OCI-LY1 (cell line): ENCODE data around the gene DRD4.

Experiments
- H2AFZ ChIP-seq: fragments of 200-600 bp; sonication (generic), shearing (Covaris generic); 2 replicates; pipeline ENCODE4 v1.6.0; 2014; ENCODE audit warnings: antibody characterized with exemption, mild to moderate bottlenecking, low read length
- H3F3A ChIP-seq: fragments of 200-600 bp; sonication (generic), shearing (Covaris generic); 2 replicates; pipeline ENCODE4 v1.6.0; 2014; ENCODE audit warnings: mild to moderate bottlenecking, antibody characterized with exemption, low read length, moderate library complexity; ENCODE audit not compliant: insufficient read depth
- H3K27ac ChIP-seq: fragments of 200-600 bp; sonication (generic); 2 replicates; pipeline ENCODE4 v1.5.1; 2014; ENCODE audit warnings: low read length, mixed run types, mild to moderate bottlenecking, low read depth; ENCODE audit not compliant: poor library complexity, severe bottlenecking
- H3K27me3 ChIP-seq: fragments of 200-600 bp; sonication (generic); 2 replicates; pipeline ENCODE4 v1.6.0; 2014; ENCODE audit warnings: antibody characterized with exemption, mild to moderate bottlenecking, low read length, moderate library complexity; ENCODE audit not compliant: insufficient read depth
- H3K36me3 ChIP-seq: fragments of 200-600 bp; sonication (generic); 2 replicates; pipeline ENCODE4 v1.6.1; 2014; ENCODE audit warnings: mild to moderate bottlenecking, antibody characterized with exemption, low read length, moderate library complexity, mixed read lengths; ENCODE audit not compliant: insufficient read depth
- H3K4me1 ChIP-seq: fragments of 200-600 bp; sonication (generic); 2 replicates; pipeline ENCODE4 v1.5.1; 2014; ENCODE audit warnings: mild to moderate bottlenecking, low read length, moderate library complexity; ENCODE audit not compliant: insufficient read depth, severe bottlenecking
- H3K4me2 ChIP-seq: fragments of 200-600 bp; sonication (generic), shearing (Covaris generic); 2 replicates; pipeline ENCODE4 v1.6.1; 2014; ENCODE audit warnings: low read length
- H3K4me3 ChIP-seq: fragments of 200-600 bp; sonication (generic); 2 replicates; pipeline ENCODE4 v1.5.1; 2014; ENCODE audit warnings: low read length, low read depth, mild to moderate bottlenecking, mixed read lengths; ENCODE audit not compliant: poor library complexity, severe bottlenecking
- H3K79me2 ChIP-seq: fragments of 200-600 bp; shearing (Covaris generic); 2 replicates; pipeline ENCODE4 v1.6.1; 2016; ENCODE audit warnings: mixed run types, low read length, mixed read lengths; ENCODE audit not compliant: insufficient read depth
- H3K9ac ChIP-seq: fragments of 200-600 bp; sonication (generic), shearing (Covaris generic); 2 replicates; pipeline ENCODE4 v1.6.1; 2014; ENCODE audit warnings: mild to moderate bottlenecking, low read length, mixed read lengths
- H3K9me2 ChIP-seq: fragments of 200-600 bp; sonication (generic), shearing (Covaris generic); 2 replicates; pipeline ENCODE4 v1.6.1; 2014; ENCODE audit warnings: low read depth, mild to moderate bottlenecking, low read length, mixed read lengths
- H3K9me3 ChIP-seq: fragments of 200-600 bp; shearing (Covaris generic); 2 replicates; pipeline ENCODE4 v1.6.1; 2014; ENCODE audit warnings: low read length, mixed read lengths
- H4K20me1 ChIP-seq: fragments of 200-600 bp; sonication (generic), shearing (Covaris generic); 2 replicates; pipeline ENCODE4 v1.6.0; 2016; ENCODE audit warnings: mild to moderate bottlenecking, low read length; ENCODE audit not compliant: insufficient read depth
- CTCF ChIP-seq: fragments of 200-600 bp; sonication (generic), shearing (Covaris generic); IDR thresholded peaks from 2 replicates; pipeline ENCODE4 v1.5.1; 2017; ENCODE audit warnings: mild to moderate bottlenecking, antibody characterized with exemption, low read length, moderate library complexity, mixed read lengths
- EZH2 ChIP-seq: fragments of 200-600 bp; sonication (generic), shearing (Covaris generic); IDR thresholded peaks from 2 replicates; pipeline ENCODE4 v1.8.0; 2017; ENCODE audit warnings: borderline replicate concordance, mixed run types, mild to moderate bottlenecking, antibody characterized with exemption, low read length, moderate library complexity, mixed read lengths

DRD4 gene

GRCh38 chr11:596374-596773, 40.7 kb upstream of the DRD4 start:
- Histone ChIP-seq H3F3A (no peaks in the 10 kb centered on the region), H3K36me3 (peaks cover 85% of the 10 kb centered on the region), H3K9ac (no peak overlapping the region)

GRCh38 chr11:597166-597725, 39.8 kb upstream of the DRD4 start:
- Histone ChIP-seq H3F3A (no peaks in the 10 kb centered on the region), H3K79me2 (no peaks in the 10 kb centered on the region), H3K9me3 (no peaks in the 10 kb centered on the region), H2AFZ (no peak overlapping the region), H3K4me3 (no peak overlapping the region), H3K4me1 (no peaks in the 10 kb centered on the region), H3K9ac (no peak overlapping the region), H3K9me2 (no peaks in the 10 kb centered on the region), H3K36me3 (peaks cover 88% of the 10 kb centered on the region), H3K4me2 (no peak overlapping the region), H3K27ac (no peak overlapping the region), H4K20me1 (no peaks in the 10 kb centered on the region), H3K27me3 (no peaks in the 10 kb centered on the region)
- TF ChIP-seq CTCF: peak; percentile 24; the same call in 1 of the 2 replicates
- TF ChIP-seq EZH2: no peak

More at GRCh38 chr11:596374-596773, 40.7 kb upstream of the DRD4 start:
- H3K27ac ChIP-seq: no peak overlapping the region
- no peak overlapping the region for H3K4me2 ChIP-seq
- H2AFZ ChIP-seq: no peak overlapping the region
- H3K4me1 ChIP-seq: no peaks in the 10 kb centered on the region
- no peaks in the 10 kb centered on the region for H3K79me2 ChIP-seq
- TF ChIP-seq EZH2 (no peak), CTCF (no peak)
- no peaks in the 10 kb centered on the region for H3K9me3 ChIP-seq
- no peaks in the 10 kb centered on the region for H4K20me1 ChIP-seq
- no peak overlapping the region for H3K4me3 ChIP-seq
- no peaks in the 10 kb centered on the region for H3K9me2 ChIP-seq
- H3K27me3 ChIP-seq: no peaks in the 10 kb centered on the region

GRCh38 chr11:598005-598680, 38.9 kb upstream of the DRD4 start:
- H3K27me3 ChIP-seq: no peaks in the 10 kb centered on the region
- H3F3A ChIP-seq: no peaks in the 10 kb centered on the region
- no peaks in the 10 kb centered on the region for H3K79me2 ChIP-seq
- peaks cover 85% of the 10 kb centered on the region for H3K36me3 ChIP-seq
- no peaks in the 10 kb centered on the region for H3K4me1 ChIP-seq
- no peak overlapping the region for H3K27ac ChIP-seq
- no peaks in the 10 kb centered on the region for H3K9me2 ChIP-seq
- H3K4me3 ChIP-seq: no peak overlapping the region
- TF ChIP-seq CTCF (no peak), EZH2 (no peak)
- no peaks in the 10 kb centered on the region for H3K9me3 ChIP-seq
- no peak overlapping the region for H3K4me2 ChIP-seq
- no peaks in the 10 kb centered on the region for H4K20me1 ChIP-seq
- H2AFZ ChIP-seq: no peak overlapping the region
- no peak overlapping the region for H3K9ac ChIP-seq
